Body of pancreas (tissue), 4 donors: ENCODE results near the gene PAK5. TPM values are rescaled to one million over a fixed set of nuclear protein-coding genes. Genes with fewer than 3 reads are reported as not detected.

ENCODE experiments used
- ATAC-seq: fragments of 150-250 bp; one replicate; pipeline ENCODE4 v1.9.1; 2016
- DNase-seq, 4 donors: peaks; one replicate each; pipeline ENCODE4 v3.0.0-alpha.2; 2019
- H3K27ac ChIP-seq, 4 donors: fragments of 200-600 bp; sonication (generic); 1 replicate in 3 of 4; 2 replicates in 1 of 4; pipeline versions ENCODE4 v1.5.1 to v1.6.1; 2016 to 2019; ENCODE audit warnings: mild to moderate bottlenecking in 1 of 4, mixed read lengths in 1 of 4, moderate library complexity in 1 of 4
- H3K27me3 ChIP-seq, 2 donors: fragments of 200-600 bp; sonication (generic); one replicate each; pipeline ENCODE4 v1.6.0; 2016; ENCODE audit warnings: mild to moderate bottlenecking in 1 of 2
- H3K36me3 ChIP-seq, 2 donors: fragments of 200-600 bp; sonication (generic); replicated peaks in 1 of 2; 2 replicates each; pipeline ENCODE4 v1.5.1; 2016; ENCODE audit warnings: low read depth in 2 of 2; ENCODE audit not compliant: insufficient read depth in 1 of 2
- H3K4me1 ChIP-seq: fragments of 200-600 bp; sonication (generic); one replicate; pipeline ENCODE4 v1.6.0; 2016
- H3K4me3 ChIP-seq, 2 donors: fragments of 200-600 bp; sonication (generic); 1 replicate in 1 of 2; 2 replicates in 1 of 2; pipeline ENCODE4 v1.5.1; 2016 to 2019
- H3K9me3 ChIP-seq, 3 donors: fragments of 200-600 bp; sonication (generic); 1 replicate in 2 of 3; 2 replicates in 1 of 3; pipeline ENCODE4 v1.5.1; 2016
- POLR2A ChIP-seq, 3 donors: fragments of 450-650 bp; IDR thresholded peaks; one replicate each; pipeline ENCODE4 v1.6.1; 2016; ENCODE audit warnings: antibody characterized with exemption in 3 of 3, mild to moderate bottlenecking in 2 of 3
- WGBS, 2 donors: methylation state at CpG; one replicate each; pipeline ENCODE4 v1.1.5; 2017; 5-methylcytosine and 5-hydroxymethylcytosine counted together
- intact Hi-C: fragments of 100-400 bp; cut with DNase I; formaldehyde crosslinking; loops from one replicate; pipeline ENCODE4 v1.15.1; 2023
- total RNA-seq, 2 donors: library from RNA; depleted of rRNA; stranded (reverse); fragments of >200 nt; gene quantifications; one replicate each; pipeline ENCODE4 v1.1.0, GENCODE V29; 2016
- TF ChIP-seq, protein P1 (sequence below), 7 experiments: fragments of 450-650 bp in 4 of 7; fragments of 200-600 bp in 3 of 7; sonication (generic) in 3 of 7; IDR thresholded peaks; one replicate each; pipeline ENCODE4 v1.5.1; 2016 to 2019; ENCODE audit warnings: antibody characterized with exemption in 7 of 7

PAK5 gene
- total RNA-seq, 2 donors from 2014 or later, result 0.33 to 0.52 TPM

DNA sequence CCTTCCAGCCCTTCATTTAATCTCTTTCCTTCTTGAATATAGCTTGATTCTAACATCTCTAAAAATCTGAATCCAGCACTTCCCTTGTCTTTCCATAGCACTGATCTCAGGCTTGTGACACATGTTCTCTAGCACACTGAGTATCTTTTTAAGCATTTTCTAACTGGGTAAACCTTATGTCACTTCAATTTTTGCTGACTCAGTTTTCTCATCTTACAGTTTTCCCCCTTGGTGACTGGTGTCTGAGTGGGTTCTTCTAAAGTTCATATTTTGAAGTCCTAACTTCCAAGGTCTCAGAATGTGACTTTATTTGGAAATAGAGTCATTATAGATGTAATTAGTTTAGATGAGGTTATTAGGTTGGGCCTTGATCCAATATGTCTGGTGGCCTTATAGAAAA lies 153.9 kb downstream of the PAK5 start:
- intact Hi-C loops, result no loop called here
- no peaks in the 10 kb centered on the region for H3K36me3 ChIP-seq
- TF ChIP-seq POLR2A (IDR thresholded peaks at IDR 0.05), result no peak
- TF ChIP-seq, protein P1, sequence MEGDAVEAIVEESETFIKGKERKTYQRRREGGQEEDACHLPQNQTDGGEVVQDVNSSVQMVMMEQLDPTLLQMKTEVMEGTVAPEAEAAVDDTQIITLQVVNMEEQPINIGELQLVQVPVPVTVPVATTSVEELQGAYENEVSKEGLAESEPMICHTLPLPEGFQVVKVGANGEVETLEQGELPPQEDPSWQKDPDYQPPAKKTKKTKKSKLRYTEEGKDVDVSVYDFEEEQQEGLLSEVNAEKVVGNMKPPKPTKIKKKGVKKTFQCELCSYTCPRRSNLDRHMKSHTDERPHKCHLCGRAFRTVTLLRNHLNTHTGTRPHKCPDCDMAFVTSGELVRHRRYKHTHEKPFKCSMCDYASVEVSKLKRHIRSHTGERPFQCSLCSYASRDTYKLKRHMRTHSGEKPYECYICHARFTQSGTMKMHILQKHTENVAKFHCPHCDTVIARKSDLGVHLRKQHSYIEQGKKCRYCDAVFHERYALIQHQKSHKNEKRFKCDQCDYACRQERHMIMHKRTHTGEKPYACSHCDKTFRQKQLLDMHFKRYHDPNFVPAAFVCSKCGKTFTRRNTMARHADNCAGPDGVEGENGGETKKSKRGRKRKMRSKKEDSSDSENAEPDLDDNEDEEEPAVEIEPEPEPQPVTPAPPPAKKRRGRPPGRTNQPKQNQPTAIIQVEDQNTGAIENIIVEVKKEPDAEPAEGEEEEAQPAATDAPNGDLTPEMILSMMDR (IDR thresholded peaks at IDR 0.05), result no peak
- DNase-seq (no peak), ATAC-seq (no peak)
- H3K4me3 ChIP-seq, result no peak overlapping the region
- no peaks in the 10 kb centered on the region for H3K27me3 ChIP-seq
- H3K9me3 ChIP-seq, result no peaks in the 10 kb centered on the region
- H3K4me1 ChIP-seq, result no peaks in the 10 kb centered on the region
- H3K27ac ChIP-seq, result no peak overlapping the region

DNA sequence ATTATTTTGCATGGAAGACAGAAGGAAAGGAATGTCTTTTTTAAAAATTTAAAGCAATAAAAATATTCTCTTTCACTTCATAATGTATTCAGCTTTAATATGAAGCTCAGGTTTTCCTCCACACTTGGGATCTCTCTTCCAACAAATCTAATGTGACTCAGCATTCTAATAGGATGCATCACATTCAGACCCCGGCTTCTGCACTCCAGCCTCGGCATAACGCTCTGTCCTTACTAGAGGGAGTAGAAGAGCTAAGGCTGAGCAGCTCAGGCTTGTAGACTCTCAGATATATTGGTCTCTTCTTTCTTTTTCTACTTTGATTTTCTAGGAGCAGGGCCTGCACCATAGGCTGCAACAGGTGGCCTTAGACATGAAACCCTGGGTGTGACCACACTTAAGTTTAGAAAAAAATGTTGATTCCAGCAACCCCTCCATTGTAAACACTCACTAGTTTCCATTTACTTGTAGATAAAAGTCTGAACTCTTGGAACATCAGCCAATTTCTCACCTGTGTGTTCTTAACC lies 161.7 kb downstream of the PAK5 start:
- intact Hi-C loops, result no loop called here
- ATAC-seq, result no peak
- 72 to 88% methylated on average over 3 of the region's 3 CpGs for WGBS, 2 donors

DNA sequence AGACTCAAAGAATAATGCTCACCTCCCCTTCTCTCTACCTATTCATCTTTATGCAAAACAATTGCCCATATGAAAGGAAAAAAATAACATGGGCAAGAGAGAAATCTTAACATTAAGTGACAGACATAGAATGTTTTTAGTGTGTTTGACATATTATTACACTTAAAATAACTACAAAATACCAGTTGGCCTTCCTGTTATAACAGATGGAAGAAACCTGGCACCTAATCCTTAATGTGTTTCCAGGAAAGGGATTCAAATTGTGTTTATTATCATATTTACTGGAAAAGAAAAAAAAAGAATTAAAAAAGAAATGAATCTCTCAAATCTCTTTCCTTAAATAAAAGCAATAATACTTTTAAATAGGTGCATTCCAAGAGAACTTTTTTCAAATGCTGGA lies 165.9 kb downstream of the PAK5 start:
- Histone ChIP-seq H3K27me3 (no peaks in the 10 kb centered on the region), H3K36me3 (no peaks in the 10 kb centered on the region), H3K27ac (no peak overlapping the region), H3K4me3 (no peak overlapping the region), H3K9me3 (no peaks in the 10 kb centered on the region), H3K4me1 (no peaks in the 10 kb centered on the region)
- intact Hi-C loops, result no loop called here
- no peak for ATAC-seq
- TF ChIP-seq POLR2A (IDR thresholded peaks at IDR 0.05), result no peak
- TF ChIP-seq, protein P1 (IDR thresholded peaks at IDR 0.05), result no peak
- no peak for DNase-seq

More for the DNA sequence above, 161.7 kb downstream of the PAK5 start:
- TF ChIP-seq, protein P1 (IDR thresholded peaks at IDR 0.05), result no peak
- no peak for TF ChIP-seq POLR2A (IDR thresholded peaks at IDR 0.05)
- no peaks in the 10 kb centered on the region for H3K9me3 ChIP-seq
- H3K36me3 ChIP-seq, result no peaks in the 10 kb centered on the region
- H3K4me3 ChIP-seq, result no peak overlapping the region
- no peaks in the 10 kb centered on the region for H3K27me3 ChIP-seq
- no peaks in the 10 kb centered on the region for H3K4me1 ChIP-seq
- no peak overlapping the region for H3K27ac ChIP-seq
- no peak for DNase-seq

DNA sequence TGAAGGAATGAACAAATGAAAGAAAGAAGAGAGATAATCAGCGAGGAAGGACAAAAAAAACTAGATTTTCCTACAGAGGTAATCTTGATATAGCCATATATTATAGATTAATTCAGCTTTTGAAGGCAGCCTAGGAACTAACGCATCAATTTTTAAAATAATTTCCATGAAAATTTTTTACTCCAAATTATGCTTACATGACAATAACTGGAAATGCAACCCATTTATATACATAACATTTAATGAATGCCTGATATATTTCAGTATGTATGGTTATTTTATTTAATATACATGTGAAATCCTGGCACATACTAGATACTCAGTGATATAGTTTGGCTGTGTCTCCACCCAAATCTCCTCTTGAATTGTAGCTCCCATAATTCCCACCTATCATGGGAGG lies 166.8 kb downstream of the PAK5 start:
- intact Hi-C loops, result no loop called here
- TF ChIP-seq POLR2A (IDR thresholded peaks at IDR 0.05), result no peak
- TF ChIP-seq, protein P1 (IDR thresholded peaks at IDR 0.05), result no peak
- WGBS, 2 donors, result 75 to 77% methylated on average over 2 of the region's 2 CpGs
- Histone ChIP-seq H3K27ac (no peak overlapping the region), H3K36me3 (no peaks in the 10 kb centered on the region), H3K4me3 (no peak overlapping the region), H3K4me1 (no peaks in the 10 kb centered on the region), H3K9me3 (no peaks in the 10 kb centered on the region), H3K27me3 (no peaks in the 10 kb centered on the region)
- ATAC-seq (no peak), DNase-seq (no peak)

DNA sequence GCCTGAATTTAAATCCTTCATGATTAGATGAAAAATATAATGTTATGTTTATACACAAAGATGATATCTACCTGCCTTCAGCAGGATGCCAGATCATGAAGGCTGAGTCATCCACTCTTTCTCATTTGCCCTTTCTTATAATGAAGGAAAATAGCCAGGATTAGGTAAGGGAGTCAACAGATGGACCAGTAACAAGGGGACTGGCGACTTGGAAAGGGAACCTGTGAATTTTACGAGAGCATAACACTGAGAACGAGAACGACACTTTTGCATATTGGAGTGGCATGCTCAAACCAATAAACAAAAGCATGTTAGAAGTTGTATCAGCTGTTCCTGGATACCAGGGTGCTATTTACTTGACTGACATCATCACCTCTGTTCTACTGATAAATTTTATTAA lies 170.5 kb downstream of the PAK5 start:
- DNase-seq (no peak), ATAC-seq (no peak)
- H3K36me3 ChIP-seq, result no peaks in the 10 kb centered on the region
- WGBS, 2 donors, result 62 to 64% methylated on average over 4 of the region's 4 CpGs
- no peak for TF ChIP-seq POLR2A (IDR thresholded peaks at IDR 0.05)
- TF ChIP-seq, protein P1 (IDR thresholded peaks at IDR 0.05), result no peak
- no peaks in the 10 kb centered on the region for H3K27me3 ChIP-seq
- H3K9me3 ChIP-seq, result no peaks in the 10 kb centered on the region
- no peaks in the 10 kb centered on the region for H3K4me1 ChIP-seq
- intact Hi-C loops, result no loop called here
- H3K27ac ChIP-seq, result no peak overlapping the region
- H3K4me3 ChIP-seq, result no peak overlapping the region
